ENCODE measurements around the gene NDUFB10. TPM values are rescaled to one million over a fixed set of nuclear protein-coding genes. Genes with fewer than 3 reads are reported as not detected.

NDUFB10 gene
- total RNA-seq = 100 to 1,000 TPM; 249 to 381 (median 295) TPM

DNA sequence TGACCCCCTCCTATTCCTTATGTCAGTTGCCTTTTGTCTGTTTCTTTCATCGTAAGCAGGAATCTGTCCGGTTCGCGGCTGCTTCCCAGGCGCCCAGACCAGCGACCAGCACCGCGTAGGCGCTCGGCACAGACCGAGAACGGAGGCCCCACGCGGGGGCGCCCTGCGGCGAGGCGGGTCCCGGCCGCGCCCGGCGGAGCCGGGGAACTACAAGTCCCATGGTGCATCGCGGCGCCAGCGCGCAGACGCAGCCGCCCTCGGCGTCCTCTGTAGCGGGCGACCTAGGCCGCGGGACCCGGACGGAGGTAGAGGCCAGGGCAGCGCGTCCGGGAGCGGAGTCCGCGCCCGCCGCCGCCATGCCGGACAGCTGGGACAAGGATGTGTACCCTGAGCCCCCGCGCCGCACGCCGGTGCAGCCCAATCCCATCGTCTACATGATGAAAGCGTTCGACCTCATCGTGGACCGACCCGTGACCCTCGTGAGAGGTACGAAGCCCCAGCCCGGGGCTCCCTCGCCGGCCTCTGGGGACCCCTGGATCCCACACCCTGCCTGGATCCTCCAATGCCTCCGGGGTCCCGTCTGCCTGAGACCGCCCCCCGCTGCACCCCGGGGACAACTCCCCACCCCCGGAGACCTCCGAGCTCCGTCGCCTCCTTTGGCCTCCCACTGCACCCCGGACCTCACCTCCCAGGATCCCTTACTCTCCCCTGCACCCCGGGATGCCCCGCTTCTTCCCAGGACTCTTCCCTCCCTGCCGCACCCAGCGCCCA lies at the start of gene NDUFB10:
Gene NDUFB10, plus strand, starts transcription at position 270 of the 771 bp plus-strand sequence. Its CDS starts 87 bp downstream, at position 357.
- WGBS = 2% methylated on average over 26 of the region's 79 CpGs
- H3K9me3 ChIP-seq = no peaks in the 10 kb centered on the region
- peaks cover 25 to 35% (median 26%) of the 10 kb centered on the region in 4 donors for H3K36me3 ChIP-seq
- H3K4me1 ChIP-seq = peaks cover 33 to 52% (median 38%) of the 10 kb centered on the region in 4 donors
- DNase-seq (ENCODE audit: extremely low spot score) = peak; percentile 97
- H3K4me3 ChIP-seq = peak within 1 kb of the TSS; percentile 69 to 86 (median 79)
- H3K27ac ChIP-seq (replicated peaks in 1 of 4) = peak within 1 kb of the TSS; percentile 86 to 92 (median 88)
- intact Hi-C loops (cut with DNase I) = no loop called here
- no peaks in the 10 kb centered on the region for H3K27me3 ChIP-seq
- TF ChIP-seq EP300 (IDR thresholded peaks at IDR 0.05) (no peak), CTCF (IDR thresholded peaks at IDR 0.05) (peak; percentile 67 to 83 (median 72)), POLR2A (IDR thresholded peaks at IDR 0.05; ENCODE audit: low read depth) (peak; percentile 65), POLR2AphosphoS5 (IDR thresholded peaks at IDR 0.05) (peak; percentile 93 to 95)

DNA sequence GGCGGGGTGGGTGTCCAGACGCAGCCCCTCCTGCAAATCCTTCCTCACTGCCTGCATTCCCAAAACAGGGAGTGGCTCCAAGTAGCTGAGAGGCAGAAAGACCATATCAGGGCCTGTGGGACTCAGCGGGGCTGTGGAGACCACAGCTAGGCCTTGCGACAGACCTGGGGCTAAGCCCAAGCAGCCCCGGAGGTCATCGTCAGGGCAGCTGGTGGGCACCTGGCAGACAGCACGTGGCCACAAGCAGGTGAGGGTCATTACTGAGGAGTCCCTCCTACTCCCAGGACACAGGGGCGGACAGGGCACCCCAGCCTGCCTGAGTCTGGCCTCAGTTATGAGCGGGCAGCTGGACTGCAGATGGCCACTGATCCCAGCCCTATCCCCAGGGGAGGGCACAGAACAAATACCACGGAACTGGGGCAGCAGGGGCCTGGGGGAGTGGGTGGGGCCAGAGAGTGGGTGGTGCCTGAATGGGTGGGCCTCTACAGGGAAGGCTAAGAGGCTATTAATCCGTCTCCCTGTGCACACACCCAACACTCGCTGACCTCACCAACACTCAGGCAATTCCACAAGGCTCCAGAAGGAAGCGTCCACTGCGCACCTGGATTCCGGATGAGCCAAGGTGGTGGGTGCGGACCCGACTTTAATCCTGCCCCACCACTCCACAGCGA lies 49.6 kb upstream of the NDUFB10 start:
- no peak for DNase-seq (ENCODE audit: extremely low spot score)
- no peak overlapping the region for H3K27ac ChIP-seq (replicated peaks in 1 of 4)
- H3K36me3 ChIP-seq = no peaks in the 10 kb centered on the region
- TF ChIP-seq EP300 (IDR thresholded peaks at IDR 0.05) (no peak), POLR2AphosphoS5 (IDR thresholded peaks at IDR 0.05) (no peak), POLR2A (IDR thresholded peaks at IDR 0.05; ENCODE audit: low read depth) (no peak), CTCF (IDR thresholded peaks at IDR 0.05) (no peak)
- H3K27me3 ChIP-seq = peaks cover 0 to 88% (median 2%) of the 10 kb centered on the region in 4 donors
- WGBS = 79% methylated on average over 17 of the region's 18 CpGs
- intact Hi-C loops (cut with DNase I) = no loop called here
- H3K4me1 ChIP-seq = no peaks in the 10 kb centered on the region
- no peaks in the 10 kb centered on the region for H3K9me3 ChIP-seq
- H3K4me3 ChIP-seq = no peak overlapping the region

DNA sequence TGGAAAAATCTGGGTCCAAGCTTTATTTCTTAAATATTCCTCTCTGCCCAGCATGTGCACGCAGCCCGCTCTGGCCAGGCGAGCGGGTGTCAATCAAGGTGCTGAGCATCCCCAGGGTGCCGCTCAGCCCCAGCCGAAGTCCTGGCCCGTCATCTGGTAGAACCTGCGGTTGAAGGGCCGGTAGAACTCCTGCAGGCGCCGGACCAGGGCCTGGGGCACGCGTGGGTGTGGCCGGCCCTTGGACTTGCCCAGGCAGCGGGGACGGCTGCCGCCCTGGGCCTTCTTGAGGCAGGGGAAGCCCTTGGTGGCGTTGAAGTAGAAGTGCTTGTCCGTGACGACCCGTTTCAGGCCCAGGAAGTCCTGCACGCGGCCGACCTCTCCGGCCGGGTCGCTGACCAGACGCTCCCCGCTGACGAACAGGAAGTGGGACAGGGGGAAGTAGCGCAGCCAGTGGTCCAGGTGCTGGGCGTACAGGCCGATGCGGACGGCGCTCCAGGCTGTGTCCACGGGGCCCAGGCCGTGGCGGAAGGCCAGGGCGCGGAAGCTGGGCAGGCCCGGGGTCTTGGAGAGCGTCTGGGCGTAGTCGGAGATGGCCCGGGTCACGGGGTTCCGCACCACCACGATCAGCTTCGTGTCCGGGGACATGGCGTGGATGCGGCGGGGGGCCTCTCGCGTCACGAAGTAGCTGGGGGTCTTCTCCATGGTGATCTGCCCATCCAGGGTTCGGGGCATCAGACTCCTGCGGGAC lies 47.7 kb upstream of the NDUFB10 start:
- DNase-seq (ENCODE audit: extremely low spot score) = no peak
- WGBS = 88% methylated on average over 29 of the region's 59 CpGs
- Histone ChIP-seq H3K36me3 (no peaks in the 10 kb centered on the region), H3K9me3 (no peaks in the 10 kb centered on the region), H3K4me3 (no peak overlapping the region), H3K27me3 (peaks cover 0 to 88% (median 7%) of the 10 kb centered on the region in 4 donors), H3K27ac (replicated peaks in 1 of 4) (no peak overlapping the region), H3K4me1 (no peaks in the 10 kb centered on the region)
- intact Hi-C loops (cut with DNase I) = no loop called here
- no peak for TF ChIP-seq POLR2AphosphoS5 (IDR thresholded peaks at IDR 0.05)
- TF ChIP-seq CTCF (IDR thresholded peaks at IDR 0.05) = no peak
- TF ChIP-seq POLR2A (IDR thresholded peaks at IDR 0.05; ENCODE audit: low read depth) = no peak
- TF ChIP-seq EP300 (IDR thresholded peaks at IDR 0.05) = no peak

GRCh38 chr16:1912215-1912543 lies 47.2 kb upstream of the NDUFB10 start:
- WGBS = 84% methylated on average over 9 of the region's 17 CpGs
- H3K9me3 ChIP-seq = no peaks in the 10 kb centered on the region
- no peak overlapping the region for H3K4me3 ChIP-seq
- H3K27ac ChIP-seq (replicated peaks in 1 of 4) = no peak overlapping the region
- intact Hi-C loops (cut with DNase I) = no loop called here
- no peak for DNase-seq (ENCODE audit: extremely low spot score)
- H3K36me3 ChIP-seq = no peaks in the 10 kb centered on the region
- peaks cover 0 to 2% (median 0%) of the 10 kb centered on the region in 4 donors for H3K4me1 ChIP-seq
- peaks cover 0 to 88% (median 12%) of the 10 kb centered on the region in 4 donors for H3K27me3 ChIP-seq
- no peak for TF ChIP-seq POLR2A (IDR thresholded peaks at IDR 0.05; ENCODE audit: low read depth)

Measured in esophagus muscularis mucosa (tissue), 4 donors.